Lower leg skin (tissue), 3 donors: ENCODE data around the gene SLC2A6.

ENCODE experiments used
- POLR2A ChIP-seq, 2 donors: fragments of 450-650 bp; IDR thresholded peaks; one replicate each; pipeline ENCODE4 v1.6.1; 2016 to 2017; ENCODE audit warnings: antibody characterized with exemption in 2 of 2, mild to moderate bottlenecking in 1 of 2, moderate library complexity in 1 of 2
- TF ChIP-seq, protein P1 (sequence below), 3 donors: fragments of 450-650 bp; IDR thresholded peaks; one replicate each; pipeline ENCODE4 v1.5.1; 2016; ENCODE audit warnings: antibody characterized with exemption in 3 of 3, mild to moderate bottlenecking in 3 of 3, moderate library complexity in 2 of 3

DNA sequence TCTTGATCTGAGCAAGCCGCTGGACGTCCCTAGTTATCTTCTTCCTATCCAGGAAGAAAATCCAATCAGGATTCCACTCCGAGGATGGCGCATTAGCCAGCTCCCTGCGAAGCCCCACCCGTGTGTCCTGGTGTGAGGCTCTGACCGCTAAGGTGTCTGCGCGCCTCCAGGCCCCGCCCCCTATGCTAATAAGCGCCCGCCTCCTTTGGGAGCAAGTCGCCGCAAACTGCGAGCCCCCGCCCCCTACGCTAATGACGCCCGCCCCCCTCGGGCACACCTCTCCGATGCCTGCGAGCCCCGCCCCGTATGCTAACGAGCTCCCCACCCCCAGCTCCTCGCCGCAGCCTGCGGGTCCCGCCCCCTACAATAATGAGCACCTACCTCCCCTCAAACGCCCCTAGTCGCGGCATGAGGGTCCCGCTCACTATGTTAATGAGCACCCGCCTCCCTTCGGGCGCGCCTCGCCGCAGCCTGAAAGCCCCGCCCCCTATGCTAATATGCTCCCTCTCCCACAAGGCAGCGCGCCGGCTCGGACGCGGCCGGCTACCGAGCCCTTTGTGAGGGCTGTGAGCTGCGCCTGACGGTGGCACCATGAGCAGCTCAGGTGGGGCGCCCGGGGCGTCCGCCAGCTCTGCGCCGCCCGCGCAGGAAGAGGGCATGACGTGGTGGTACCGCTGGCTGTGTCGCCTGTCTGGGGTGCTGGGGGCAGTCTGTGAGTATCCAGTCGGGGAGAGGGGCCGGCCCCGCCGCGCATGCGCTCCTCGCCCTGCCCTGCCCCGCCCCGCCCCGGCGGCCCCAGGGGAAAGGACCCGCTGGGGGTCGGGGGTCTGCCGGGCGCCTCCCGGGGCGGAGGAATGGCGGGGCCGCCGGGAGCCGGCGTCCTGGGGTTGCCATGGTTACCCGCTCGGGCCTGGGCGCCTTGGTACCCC lies 19.2 kb downstream of the SLC2A6 start, which contains the start of gene CACFD1:
- TF ChIP-seq, protein P1, sequence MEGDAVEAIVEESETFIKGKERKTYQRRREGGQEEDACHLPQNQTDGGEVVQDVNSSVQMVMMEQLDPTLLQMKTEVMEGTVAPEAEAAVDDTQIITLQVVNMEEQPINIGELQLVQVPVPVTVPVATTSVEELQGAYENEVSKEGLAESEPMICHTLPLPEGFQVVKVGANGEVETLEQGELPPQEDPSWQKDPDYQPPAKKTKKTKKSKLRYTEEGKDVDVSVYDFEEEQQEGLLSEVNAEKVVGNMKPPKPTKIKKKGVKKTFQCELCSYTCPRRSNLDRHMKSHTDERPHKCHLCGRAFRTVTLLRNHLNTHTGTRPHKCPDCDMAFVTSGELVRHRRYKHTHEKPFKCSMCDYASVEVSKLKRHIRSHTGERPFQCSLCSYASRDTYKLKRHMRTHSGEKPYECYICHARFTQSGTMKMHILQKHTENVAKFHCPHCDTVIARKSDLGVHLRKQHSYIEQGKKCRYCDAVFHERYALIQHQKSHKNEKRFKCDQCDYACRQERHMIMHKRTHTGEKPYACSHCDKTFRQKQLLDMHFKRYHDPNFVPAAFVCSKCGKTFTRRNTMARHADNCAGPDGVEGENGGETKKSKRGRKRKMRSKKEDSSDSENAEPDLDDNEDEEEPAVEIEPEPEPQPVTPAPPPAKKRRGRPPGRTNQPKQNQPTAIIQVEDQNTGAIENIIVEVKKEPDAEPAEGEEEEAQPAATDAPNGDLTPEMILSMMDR (IDR thresholded peaks at IDR 0.05), result no peak
- TF ChIP-seq POLR2A (IDR thresholded peaks at IDR 0.05), result no peak
